DND-41 (cell line): Measurements from ENCODE around the gene PMF1.

Source experiments
- CTCF ChIP-seq: IDR thresholded peaks from 2 replicates; pipeline ENCODE4 v1.5.1; 2012; ENCODE audit warnings: borderline replicate concordance, low read length, moderate library complexity, mild to moderate bottlenecking; ENCODE audit not compliant: poor library complexity, severe bottlenecking; ENCODE audit errors: extremely low read depth
- EZH2 ChIP-seq: IDR thresholded peaks from 3 replicates; pipeline ENCODE4 v1.6.1; 2012; ENCODE audit warnings: borderline replicate concordance, low read depth, mild to moderate bottlenecking, moderate library complexity, low read length, inconsistent platforms; ENCODE audit not compliant: severe bottlenecking

GRCh38 chr1:156236164-156236563 is 23.4 kb downstream of the PMF1 start:
- TF ChIP-seq CTCF (no peak), EZH2 (no peak)
